ENCODE measurements around the gene RILPL1. TPM values are rescaled to one million over a fixed set of nuclear protein-coding genes. Genes with fewer than 3 reads are reported as not detected.

Gene RILPL1
- total RNA-seq, 1 donor from 2014 or later, result 20.2 TPM

GRCh38 chr12:123428591-123428990 is 104.9 kb downstream of the RILPL1 start:
- no peak for DNase-seq (ENCODE audit: low spot score)

GRCh38 chr12:123427036-123427769 is 106.3 kb downstream of the RILPL1 start:
- no peak for DNase-seq (ENCODE audit: low spot score)

- no peak for DNase-seq (ENCODE audit: low spot score)
These were observed 112.2 kb downstream of the RILPL1 start for GRCh38 chr12:123421314-123421713.

Other genes with a start within 250 kb of the RILPL1 start
- 31.2 TPM for gene SBNO1, start 168.9 kb downstream of the RILPL1 start, total RNA-seq
- gene KMT5A, start 149.6 kb downstream of the RILPL1 start, total RNA-seq, result 44.4 TPM
- gene RILPL2, start 97.0 kb downstream of the RILPL1 start, total RNA-seq, result 7.8 TPM
- 24.1 TPM for gene SNRNP35, start 75.6 kb downstream of the RILPL1 start, total RNA-seq
- gene TMED2, start 50.8 kb upstream of the RILPL1 start, total RNA-seq, result 261 TPM
- 36.8 TPM for gene DDX55, start 68.4 kb upstream of the RILPL1 start, total RNA-seq
- 58.0 TPM for gene EIF2B1, start 100.0 kb upstream of the RILPL1 start, total RNA-seq
- 44.1 TPM for gene GTF2H3, start 100.1 kb upstream of the RILPL1 start, total RNA-seq
- gene TCTN2, start 137.4 kb upstream of the RILPL1 start, total RNA-seq, result 16.8 TPM
- gene ATP6V0A2, start 178.6 kb upstream of the RILPL1 start, total RNA-seq, result 32.7 TPM
- 0.60 TPM for gene DNAH10, start 228.6 kb upstream of the RILPL1 start, total RNA-seq